ENCODE results near the gene PCDHGA1.

PCDHGA1 gene

GRCh38 chr5:141359790-141360426, 29.6 kb downstream of the PCDHGA1 start, which contains the start of gene PCDHGB2:
TSS of gene PCDHGB2 (plus strand) at chr5:141359994. CDS start at chr5:141360136, 142 bp downstream.
- H3K4me3 ChIP-seq (ENCODE audit: low read depth, low read length): peak within 1 kb of the TSS; percentile 39
- DNase-seq (ENCODE audit: low read depth): peak; percentile 64
- peak; percentile 42 for TF ChIP-seq CTCF (IDR thresholded peaks at IDR 0.05; ENCODE audit: insufficient read depth, low read depth, low read length, missing control alignments)

GRCh38 chr5:141360685-141361084, 30.4 kb downstream of the PCDHGA1 start:
- no peak for TF ChIP-seq CTCF (IDR thresholded peaks at IDR 0.05; ENCODE audit: insufficient read depth, low read depth, low read length, missing control alignments)
- no peak overlapping the region for H3K4me3 ChIP-seq (ENCODE audit: low read depth, low read length)
- DNase-seq (ENCODE audit: low read depth): no peak

GRCh38 chr5:141362719-141363118, 32.4 kb downstream of the PCDHGA1 start:
- no peak for DNase-seq (ENCODE audit: low read depth)
- no peak for TF ChIP-seq CTCF (IDR thresholded peaks at IDR 0.05; ENCODE audit: insufficient read depth, low read depth, low read length, missing control alignments)
- H3K4me3 ChIP-seq (ENCODE audit: low read depth, low read length): no peak overlapping the region

GRCh38 chr5:141363952-141364660, 33.8 kb downstream of the PCDHGA1 start, which contains the start of gene PCDHGA5:
TSS of gene PCDHGA5 (plus strand) at chr5:141364162. CDS start at chr5:141364331, 169 bp downstream.
- no peak for DNase-seq (ENCODE audit: low read depth)
- TF ChIP-seq CTCF (IDR thresholded peaks at IDR 0.05; ENCODE audit: insufficient read depth, low read depth, low read length, missing control alignments): no peak
- no peak within 1 kb of the TSS for H3K4me3 ChIP-seq (ENCODE audit: low read depth, low read length)

GRCh38 chr5:141366016-141366896, 35.9 kb downstream of the PCDHGA1 start:
- TF ChIP-seq CTCF (IDR thresholded peaks at IDR 0.05; ENCODE audit: insufficient read depth, low read depth, low read length, missing control alignments): no peak

GRCh38 chr5:141369994-141370848, 39.9 kb downstream of the PCDHGA1 start, which contains the start of gene PCDHGB3:
TSS of gene PCDHGB3 (plus strand) at chr5:141370242. CDS start at chr5:141370395, 153 bp downstream.
- TF ChIP-seq CTCF (IDR thresholded peaks at IDR 0.05; ENCODE audit: insufficient read depth, low read depth, low read length, missing control alignments): peak; percentile 51
- peak; percentile 83 for DNase-seq (ENCODE audit: low read depth)
- peak within 1 kb of the TSS; percentile 59 for H3K4me3 ChIP-seq (ENCODE audit: low read depth, low read length)

More at GRCh38 chr5:141366016-141366896, 35.9 kb downstream of the PCDHGA1 start:
- no peak for DNase-seq (ENCODE audit: low read depth)
- H3K4me3 ChIP-seq (ENCODE audit: low read depth, low read length): no peak overlapping the region
